ENCODE measurements around the gene FAH. TPM values are rescaled to one million over a fixed set of nuclear protein-coding genes. Genes with fewer than 3 reads are reported as not detected.

The FAH gene
- total RNA-seq, 2 donors from 2014 or later: 16.1 to 21.9 TPM

- Histone ChIP-seq H3K36me3 (no peaks in the 10 kb centered on the region), H3K4me1 (ENCODE audit: control insufficient read depth in 1 of 2, low read depth in 2 of 2) (no peaks in the 10 kb centered on the region), H3K27ac (no peak overlapping the region), H3K4me3 (no peak overlapping the region), H3K9me3 (no peaks in the 10 kb centered on the region), H3K27me3 (replicated peaks; ENCODE audit: insufficient read depth) (no peaks in the 10 kb centered on the region)
- ATAC-seq (ENCODE audit: insufficient number of reproducible peaks, low FRiP score, low read depth) (no peak), DNase-seq (ENCODE audit: low spot score) (no peak)
- TF ChIP-seq CTCF (IDR thresholded peaks at IDR 0.05): no peak
Observed at GRCh38 chr15:80142646-80143045, 10.2 kb upstream of the FAH start.

DNA sequence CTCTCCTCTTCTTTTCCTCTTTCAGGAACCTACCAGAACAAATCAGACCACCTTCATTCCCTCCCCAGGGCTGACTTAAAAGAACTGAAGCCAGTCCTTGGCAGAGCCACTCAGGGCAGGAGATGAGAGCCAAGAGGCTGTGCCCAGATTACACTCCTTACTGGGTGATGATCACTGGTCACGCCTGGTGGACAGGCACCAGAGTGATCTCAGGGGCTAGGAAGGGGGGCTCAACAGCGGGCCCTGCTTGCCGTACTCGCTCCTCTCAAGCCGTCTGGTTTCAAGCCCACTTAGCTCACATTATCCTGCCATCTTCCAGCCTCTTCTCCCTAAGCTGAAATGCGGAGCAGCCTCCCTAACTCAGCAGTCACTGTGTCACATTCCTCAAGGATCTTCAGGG is 1.7 kb upstream of the FAH start:
- no peaks in the 10 kb centered on the region for H3K9me3 ChIP-seq
- DNase-seq (ENCODE audit: low spot score): no peak
- no peak for TF ChIP-seq CTCF (IDR thresholded peaks at IDR 0.05)
- no peaks in the 10 kb centered on the region for H3K27me3 ChIP-seq (replicated peaks; ENCODE audit: insufficient read depth)
- H3K27ac ChIP-seq: no peak overlapping the region
- no peak for ATAC-seq (ENCODE audit: insufficient number of reproducible peaks, low FRiP score, low read depth)
- peaks cover 17 to 23% of the 10 kb centered on the region in 2 donors for H3K4me1 ChIP-seq (ENCODE audit: control insufficient read depth in 1 of 2, low read depth in 2 of 2)
- H3K36me3 ChIP-seq: no peaks in the 10 kb centered on the region
- no peak overlapping the region for H3K4me3 ChIP-seq

DNA sequence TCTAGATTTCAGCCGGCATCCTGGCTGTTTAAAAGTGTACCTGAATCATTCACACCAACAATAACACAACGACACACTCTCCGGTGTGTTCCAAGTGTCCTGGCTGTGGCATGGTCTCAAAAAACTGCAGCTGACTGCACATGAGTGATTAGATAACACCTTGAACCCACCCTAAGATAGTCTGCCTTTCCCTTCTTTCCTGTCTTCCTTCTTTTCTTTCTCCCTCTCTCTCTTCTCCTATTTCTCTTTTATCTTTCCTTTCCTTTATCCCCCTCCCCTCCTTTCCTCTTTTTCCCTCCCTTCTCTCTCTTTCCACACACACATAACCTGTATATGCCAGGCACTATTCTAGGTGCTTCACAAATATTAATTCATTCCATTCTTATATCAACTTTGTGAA is 1.2 kb upstream of the FAH start:
- ATAC-seq (ENCODE audit: insufficient number of reproducible peaks, low FRiP score, low read depth): no peak
- H3K36me3 ChIP-seq: no peaks in the 10 kb centered on the region
- DNase-seq (ENCODE audit: low spot score): no peak
- H3K27me3 ChIP-seq (replicated peaks; ENCODE audit: insufficient read depth): no peaks in the 10 kb centered on the region
- no peaks in the 10 kb centered on the region for H3K9me3 ChIP-seq
- peak overlapping the region; percentile 33 to 39 for H3K27ac ChIP-seq
- no peak for TF ChIP-seq CTCF (IDR thresholded peaks at IDR 0.05)
- H3K4me1 ChIP-seq (ENCODE audit: control insufficient read depth in 1 of 2, low read depth in 2 of 2): peaks cover 17 to 23% of the 10 kb centered on the region in 2 donors
- H3K4me3 ChIP-seq: no peak overlapping the region

DNA sequence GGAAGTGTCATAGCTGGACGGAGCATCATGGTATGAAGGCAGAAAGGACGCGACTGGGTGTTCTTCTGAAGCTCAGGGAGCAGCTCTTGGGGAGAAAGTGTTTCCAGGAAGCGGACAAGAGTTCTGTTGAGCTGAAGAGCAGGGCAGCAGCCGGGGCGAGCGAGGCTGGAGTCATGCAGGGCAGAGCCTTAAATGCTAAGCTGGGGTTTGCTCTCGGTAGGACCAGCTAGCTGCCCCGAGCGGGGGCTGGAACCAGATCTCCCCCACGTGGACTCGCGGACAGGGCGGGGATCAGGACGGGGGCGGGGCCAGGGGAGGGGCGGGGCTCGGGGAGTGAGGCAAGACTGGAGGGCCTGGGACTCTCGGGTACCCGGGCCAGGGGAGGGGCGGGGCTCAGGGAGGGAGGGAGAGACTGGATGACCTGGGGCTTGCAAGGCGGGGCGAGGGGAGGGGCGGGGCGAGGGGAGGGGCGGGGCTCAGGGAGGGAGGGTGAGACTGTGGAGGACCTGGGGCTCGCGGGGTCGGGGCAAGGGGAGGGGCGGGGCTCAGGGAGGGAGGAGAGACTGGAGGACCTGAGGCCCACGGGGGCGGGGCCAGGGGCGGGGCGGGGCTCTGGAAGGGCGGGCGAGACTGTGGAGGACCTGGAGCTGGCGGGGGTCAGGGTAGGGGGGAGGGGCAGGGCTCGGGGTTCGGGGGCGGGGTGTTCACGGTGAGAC is 461 bp upstream of the FAH start:
- Histone ChIP-seq H3K36me3 (no peaks in the 10 kb centered on the region), H3K27me3 (replicated peaks; ENCODE audit: insufficient read depth) (no peaks in the 10 kb centered on the region), H3K4me3 (peak overlapping the region; percentile 87), H3K4me1 (ENCODE audit: control insufficient read depth in 1 of 2, low read depth in 2 of 2) (peaks cover 17 to 23% of the 10 kb centered on the region in 2 donors), H3K9me3 (no peaks in the 10 kb centered on the region), H3K27ac (peak overlapping the region; percentile 39 to 75)
- peak; percentile 92 for DNase-seq (ENCODE audit: low spot score)
- no peak for TF ChIP-seq CTCF (IDR thresholded peaks at IDR 0.05)
- peak; percentile 73 for ATAC-seq (ENCODE audit: insufficient number of reproducible peaks, low FRiP score, low read depth)

- no peaks in the 10 kb centered on the region for H3K27me3 ChIP-seq (replicated peaks; ENCODE audit: insufficient read depth)
- peak overlapping the region; percentile 87 for H3K4me3 ChIP-seq
- no peaks in the 10 kb centered on the region for H3K36me3 ChIP-seq
- no peak for DNase-seq (ENCODE audit: low spot score)
- H3K4me1 ChIP-seq (ENCODE audit: control insufficient read depth in 1 of 2, low read depth in 2 of 2): peaks cover 17 to 23% of the 10 kb centered on the region in 2 donors
- no peaks in the 10 kb centered on the region for H3K9me3 ChIP-seq
- TF ChIP-seq CTCF (IDR thresholded peaks at IDR 0.05): no peak
- peak overlapping the region in 1 of 2 donors; percentile 75 for H3K27ac ChIP-seq
- no peak for ATAC-seq (ENCODE audit: insufficient number of reproducible peaks, low FRiP score, low read depth)
Observed at GRCh38 chr15:80153900-80154299, 1.1 kb downstream of the FAH start.
